Trophoblast cell (in vitro differentiated cells and primary cell): ENCODE data around the gene MYD88.

Source experiments
- DNase-seq, 2 donors: peaks; one replicate each; pipeline ENCODE4 v3.0.0-alpha.2; 2016
- H2AFZ ChIP-seq: 2 replicates; pipeline ENCODE4 v1.6.1; 2013; ENCODE audit warnings: low read length, moderate library complexity, mild to moderate bottlenecking; ENCODE audit not compliant: insufficient read depth, poor library complexity
- H2AK5ac ChIP-seq: 2 replicates; pipeline ENCODE4 v1.6.1; 2013; ENCODE audit warnings: mild to moderate bottlenecking, low read length
- H2BK120ac ChIP-seq: 2 replicates; pipeline ENCODE4 v1.6.1; 2013; ENCODE audit warnings: low read length, mild to moderate bottlenecking, moderate library complexity; ENCODE audit not compliant: insufficient read depth, poor library complexity
- H2BK12ac ChIP-seq: 2 replicates; pipeline ENCODE4 v1.6.1; 2013; ENCODE audit warnings: mild to moderate bottlenecking, low read length, moderate library complexity
- H2BK5ac ChIP-seq: 2 replicates; pipeline ENCODE4 v1.6.1; 2013; ENCODE audit warnings: low read length, low read depth, moderate library complexity, mild to moderate bottlenecking; ENCODE audit not compliant: poor library complexity
- H3K14ac ChIP-seq: 2 replicates; pipeline ENCODE4 v1.6.1; 2013; ENCODE audit warnings: mild to moderate bottlenecking, low read length
- H3K18ac ChIP-seq: 2 replicates; pipeline ENCODE4 v1.6.1; 2013; ENCODE audit warnings: mild to moderate bottlenecking, low read length
- H3K23ac ChIP-seq: 2 replicates; pipeline ENCODE4 v1.6.1; 2013; ENCODE audit warnings: low read length
- H3K27ac ChIP-seq: 2 replicates; pipeline ENCODE4 v1.5.1; 2013; ENCODE audit warnings: low read depth, mild to moderate bottlenecking, inconsistent platforms, low read length, moderate library complexity
- H3K27me3 ChIP-seq: 2 replicates; pipeline ENCODE4 v1.6.1; 2013; ENCODE audit warnings: inconsistent platforms, mild to moderate bottlenecking, low read length, moderate library complexity; ENCODE audit not compliant: insufficient read depth
- H3K36me3 ChIP-seq, 2 experiments: 1 replicate in 1 of 2; 2 replicates in 1 of 2; pipeline ENCODE4 v1.6.1; 2013; ENCODE audit warnings: low read length in 2 of 2, mild to moderate bottlenecking in 2 of 2, moderate library complexity in 1 of 2; ENCODE audit not compliant: insufficient read depth in 2 of 2, control insufficient read depth in 1 of 2
- H3K4ac ChIP-seq: 2 replicates; pipeline ENCODE4 v1.6.1; 2013; ENCODE audit warnings: low read depth, mild to moderate bottlenecking, low read length, moderate library complexity
- H3K4me1 ChIP-seq, 2 experiments: 1 replicate in 1 of 2; 2 replicates in 1 of 2; pipeline ENCODE4 v1.6.1; 2013; ENCODE audit warnings: low read length in 2 of 2, mild to moderate bottlenecking in 2 of 2, moderate library complexity in 1 of 2; ENCODE audit not compliant: insufficient read depth in 2 of 2, control insufficient read depth in 1 of 2
- H3K4me2 ChIP-seq: 2 replicates; pipeline ENCODE4 v1.6.1; 2013; ENCODE audit warnings: inconsistent platforms, mild to moderate bottlenecking, low read length, moderate library complexity
- H3K4me3 ChIP-seq: 2 replicates; pipeline ENCODE4 v1.5.1; 2013; ENCODE audit warnings: mild to moderate bottlenecking, low read depth, low read length, inconsistent platforms
- H3K79me1 ChIP-seq: one replicate; pipeline ENCODE4 v1.6.1; 2013; ENCODE audit warnings: low read length
- H3K79me2 ChIP-seq: 2 replicates; pipeline ENCODE4 v1.6.1; 2013; ENCODE audit warnings: low read length, mild to moderate bottlenecking; ENCODE audit not compliant: control insufficient read depth, insufficient read depth, poor library complexity
- H3K9ac ChIP-seq: 2 replicates; pipeline ENCODE4 v1.6.1; 2013; ENCODE audit warnings: mild to moderate bottlenecking, low read length
- H3K9me3 ChIP-seq: 2 replicates; pipeline ENCODE4 v1.6.1; 2013; ENCODE audit warnings: low read depth, mild to moderate bottlenecking, control low read depth, inconsistent platforms, low read length; ENCODE audit not compliant: insufficient read depth
- H4K12ac ChIP-seq: 2 replicates; pipeline ENCODE4 v1.6.1; 2013; ENCODE audit warnings: low read depth, mild to moderate bottlenecking, low read length, moderate library complexity
- H4K8ac ChIP-seq: 2 replicates; pipeline ENCODE4 v1.6.1; 2013; ENCODE audit warnings: low read depth, mild to moderate bottlenecking, low read length, moderate library complexity
- H4K91ac ChIP-seq: one replicate; pipeline ENCODE4 v1.6.1; 2013; ENCODE audit warnings: low read depth, mild to moderate bottlenecking, low read length, moderate library complexity
- WGBS: extraction: QIAGEN DNeasy Blood & Tissue Kit; methylation state at CpG from one replicate; pipeline ENCODE4 v1.1.7; 2013; ENCODE audit warnings: missing lambda C conversion rate; ENCODE audit not compliant: insufficient read length, insufficient coverage; ENCODE audit errors: extremely low coverage; 5-methylcytosine and 5-hydroxymethylcytosine counted together

The MYD88 gene

DNA sequence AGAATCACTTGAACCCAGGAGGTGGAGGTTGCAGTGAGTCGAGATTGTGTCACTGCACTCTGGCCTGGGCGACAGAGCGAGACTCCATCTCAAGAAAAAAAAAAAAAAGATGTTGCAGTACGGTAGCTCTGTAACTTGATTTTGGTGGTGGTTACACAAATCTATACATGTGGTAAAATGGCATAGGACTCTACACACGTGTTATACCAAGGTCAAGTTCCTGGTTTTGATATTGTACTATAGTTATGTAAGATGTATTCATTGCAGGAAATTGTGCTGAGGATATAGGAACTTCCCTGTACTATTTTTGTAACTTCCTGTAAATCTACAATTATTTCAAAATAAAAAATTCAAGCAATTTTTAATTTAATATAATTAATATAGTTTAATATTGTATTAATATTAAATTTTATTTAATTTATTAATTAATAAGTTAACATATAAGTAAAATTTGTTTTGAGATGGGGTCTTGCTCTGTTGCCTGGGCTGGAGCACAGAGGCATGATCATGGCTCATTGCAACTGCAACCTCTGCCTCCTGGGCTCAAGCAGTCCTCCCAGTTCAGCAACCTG, 9.9 kb downstream of the MYD88 start:
- no peak overlapping the region for H2AK5ac ChIP-seq
- H2BK120ac ChIP-seq: no peak overlapping the region
- H2BK5ac ChIP-seq: no peak overlapping the region
- H3K23ac ChIP-seq: no peak overlapping the region
- no peaks in the 10 kb centered on the region for H3K36me3 ChIP-seq
- H2BK12ac ChIP-seq: no peak overlapping the region
- H4K12ac ChIP-seq: no peak overlapping the region
- no CpG with 5 or more reads among the region's 5 CpGs for WGBS
- H3K79me1 ChIP-seq: no peaks in the 10 kb centered on the region
- H3K27me3 ChIP-seq: no peaks in the 10 kb centered on the region
- H3K9me3 ChIP-seq: peaks cover 2% of the 10 kb centered on the region
- H2AFZ ChIP-seq: no peak overlapping the region
- no peak overlapping the region for H3K27ac ChIP-seq
- H3K4ac ChIP-seq: no peak overlapping the region
- H3K9ac ChIP-seq: no peak overlapping the region
- H3K79me2 ChIP-seq: no peaks in the 10 kb centered on the region
- H3K4me1 ChIP-seq: peaks cover 0 to 9% of the 10 kb centered on the region in 2 experiments
- H4K8ac ChIP-seq: no peak overlapping the region
- H3K4me2 ChIP-seq: no peak overlapping the region
- H3K4me3 ChIP-seq: no peak overlapping the region
- no peak overlapping the region for H3K14ac ChIP-seq
- DNase-seq: no peak
- H3K18ac ChIP-seq: no peak overlapping the region
- H4K91ac ChIP-seq: no peak overlapping the region

DNA sequence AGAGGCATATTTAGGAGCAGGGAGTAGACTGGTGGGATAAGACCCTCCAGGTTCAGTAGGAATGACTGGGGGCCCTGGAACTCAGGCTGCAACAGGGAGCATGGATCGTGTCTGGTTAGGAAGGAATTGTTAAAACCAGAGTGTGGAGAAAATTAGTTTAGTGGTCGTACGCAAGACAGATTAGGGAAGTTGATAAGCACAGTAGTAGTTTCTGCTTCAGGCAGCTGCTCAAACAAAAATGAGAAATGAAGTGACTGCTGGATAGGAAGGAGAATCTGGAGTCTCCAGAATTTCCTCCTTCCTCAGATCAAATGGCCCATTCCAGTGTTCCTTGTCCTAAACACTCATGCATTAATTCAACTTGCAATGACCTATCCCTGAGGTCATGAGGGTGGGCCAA, 11.2 kb downstream of the MYD88 start:
- WGBS: no CpG with 5 or more reads among the region's 3 CpGs
- Histone ChIP-seq H3K4me3 (no peak overlapping the region), H3K36me3 (no peaks in the 10 kb centered on the region), H3K79me2 (no peaks in the 10 kb centered on the region), H2BK5ac (no peak overlapping the region), H3K4ac (no peak overlapping the region), H3K23ac (no peak overlapping the region), H4K12ac (no peak overlapping the region), H2BK120ac (no peak overlapping the region), H3K79me1 (peaks cover 1% of the 10 kb centered on the region), H2AK5ac (no peak overlapping the region), H3K4me1 (peaks cover under 1 to 13% of the 10 kb centered on the region in 2 experiments), H2BK12ac (no peak overlapping the region), H3K18ac (no peak overlapping the region), H3K4me2 (no peak overlapping the region), H2AFZ (no peak overlapping the region), H4K8ac (no peak overlapping the region), H3K9me3 (peaks cover 2% of the 10 kb centered on the region), H3K27ac (no peak overlapping the region), H3K9ac (no peak overlapping the region), H3K14ac (no peak overlapping the region), H4K91ac (no peak overlapping the region), H3K27me3 (no peaks in the 10 kb centered on the region)
- no peak for DNase-seq

DNA sequence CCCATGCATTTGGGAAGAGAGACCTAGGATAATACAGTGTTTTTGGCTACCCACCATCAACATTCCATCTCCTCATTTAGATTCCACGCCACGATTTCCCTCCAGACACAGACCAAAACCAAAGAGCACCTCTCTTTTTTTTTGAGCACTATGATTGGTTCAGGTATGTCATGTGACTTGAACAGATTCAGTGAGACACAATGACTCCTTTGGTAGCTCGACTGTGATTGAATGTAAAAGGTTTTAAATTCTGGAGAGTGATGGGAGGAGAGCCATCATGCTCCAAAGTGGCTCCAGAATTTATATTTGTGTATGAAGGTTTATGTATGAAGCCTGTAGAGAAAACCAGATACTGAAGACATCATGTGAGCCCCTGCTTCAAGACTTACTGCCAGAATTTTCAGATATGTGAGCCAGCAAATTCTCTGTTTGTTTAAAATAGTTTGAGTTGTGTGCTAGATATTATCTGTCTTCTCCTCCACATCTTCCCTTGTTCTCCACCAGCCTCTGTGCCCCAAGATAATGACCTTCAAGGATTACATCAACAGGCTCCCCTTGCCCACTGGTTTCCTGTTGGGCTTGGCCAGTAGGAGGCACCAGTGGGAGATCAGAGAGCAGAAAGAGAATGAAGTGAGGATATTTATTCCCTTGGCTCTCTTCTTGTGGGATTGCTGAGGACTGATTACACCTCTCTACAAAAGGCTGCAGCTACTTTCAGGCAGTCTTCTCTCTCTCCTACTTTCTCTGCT, 12.5 kb downstream of the MYD88 start:
- Histone ChIP-seq H3K79me1 (peaks cover 3% of the 10 kb centered on the region), H3K9me3 (peaks cover 2% of the 10 kb centered on the region), H2AK5ac (no peak overlapping the region), H2BK12ac (no peak overlapping the region), H3K4ac (no peak overlapping the region), H3K27ac (no peak overlapping the region), H3K27me3 (no peaks in the 10 kb centered on the region), H3K14ac (no peak overlapping the region), H3K4me2 (no peak overlapping the region), H3K4me1 (peaks cover 3 to 16% of the 10 kb centered on the region in 2 experiments), H2BK120ac (no peak overlapping the region), H3K23ac (no peak overlapping the region), H3K18ac (no peak overlapping the region), H3K4me3 (no peak overlapping the region), H4K91ac (no peak overlapping the region), H3K9ac (no peak overlapping the region), H3K79me2 (no peaks in the 10 kb centered on the region), H4K12ac (no peak overlapping the region), H4K8ac (no peak overlapping the region), H2AFZ (no peak overlapping the region), H2BK5ac (no peak overlapping the region), H3K36me3 (no peaks in the 10 kb centered on the region)
- DNase-seq: no peak
- no CpG with 5 or more reads among the region's 3 CpGs for WGBS

DNA sequence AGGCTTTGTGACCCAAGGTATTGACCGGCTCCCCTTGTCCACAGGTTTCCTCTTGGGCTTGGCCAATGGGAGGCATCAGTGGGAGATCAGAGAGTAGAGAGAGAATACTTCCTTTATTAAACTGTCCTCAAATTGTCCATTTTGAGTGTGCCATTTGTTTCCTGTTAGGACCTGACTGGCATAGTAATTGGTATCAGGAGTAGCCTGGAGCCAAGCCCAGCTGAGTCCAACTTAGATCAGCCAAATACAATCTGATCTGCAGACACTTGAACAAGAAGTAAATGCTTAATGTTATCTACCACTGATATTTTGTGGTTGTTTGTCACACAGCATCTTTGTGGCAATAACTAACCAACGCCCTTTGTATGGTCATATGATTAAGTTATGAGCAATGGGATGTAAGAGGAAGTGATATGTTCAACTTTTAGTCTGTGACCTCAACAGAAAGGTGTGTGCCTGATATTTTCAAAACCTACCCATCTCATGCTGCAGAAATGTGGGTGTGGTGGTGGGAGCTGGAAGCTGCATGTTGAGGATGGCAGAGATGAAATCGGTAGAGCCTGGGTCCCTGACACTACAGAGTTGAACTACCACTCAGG, 13.3 kb downstream of the MYD88 start:
- H4K91ac ChIP-seq: no peak overlapping the region
- no peak overlapping the region for H3K23ac ChIP-seq
- H3K4me2 ChIP-seq: no peak overlapping the region
- no peak overlapping the region for H2AK5ac ChIP-seq
- H3K18ac ChIP-seq: no peak overlapping the region
- H3K9me3 ChIP-seq: no peaks in the 10 kb centered on the region
- no peak overlapping the region for H3K4me3 ChIP-seq
- H2BK120ac ChIP-seq: no peak overlapping the region
- H4K12ac ChIP-seq: no peak overlapping the region
- no peaks in the 10 kb centered on the region for H3K36me3 ChIP-seq
- H3K9ac ChIP-seq: no peak overlapping the region
- peaks cover 3 to 16% of the 10 kb centered on the region in 2 experiments for H3K4me1 ChIP-seq
- H2BK12ac ChIP-seq: no peak overlapping the region
- DNase-seq: peak; percentile 56 to 81
- peaks cover 3% of the 10 kb centered on the region for H3K79me1 ChIP-seq
- no peak overlapping the region for H4K8ac ChIP-seq
- H2BK5ac ChIP-seq: no peak overlapping the region
- no peaks in the 10 kb centered on the region for H3K79me2 ChIP-seq
- no peaks in the 10 kb centered on the region for H3K27me3 ChIP-seq
- H3K14ac ChIP-seq: no peak overlapping the region
- no peak overlapping the region for H2AFZ ChIP-seq
- no CpG with 5 or more reads among the region's 3 CpGs for WGBS
- H3K27ac ChIP-seq: no peak overlapping the region
- no peak overlapping the region for H3K4ac ChIP-seq
